ENCODE data around the gene DIP2A.

GRCh38 chr21:46538262-46538661 is 79.6 kb downstream of the DIP2A start:
- TF ChIP-seq CTCF (conservative IDR thresholded peaks at IDR 0.05) (no peak), ZFX (IDR thresholded peaks at IDR 0.05) (no peak)

Measured in C4-2B (cell line).